Heart left ventricle (tissue), 13 donors: ENCODE results near the gene CFAP251.

Experiments used
- CTCF ChIP-seq, 12 donors: fragments of 200-600 bp; sonication (generic) in 4 of 12; IDR thresholded peaks; one replicate each; pipeline versions ENCODE4 v1.5.0 to v1.8.0; 2018 to 2022; ENCODE audit warnings: antibody characterized with exemption in 12 of 12, mild to moderate bottlenecking in 5 of 12
- POLR2A ChIP-seq, 2 donors: fragments of 450-650 bp; IDR thresholded peaks; one replicate each; pipeline ENCODE4 v1.6.1; 2017; ENCODE audit warnings: antibody characterized with exemption in 2 of 2, mild to moderate bottlenecking in 2 of 2, moderate library complexity in 2 of 2
- donor health status: ischemic (EF 13 %, LVEDD 7.1; RV severe dilation, severe dysfunction).
- donor health status: DM: no; HTN: yes; CAD: no.
- donor health status: DM: no; HTN: no; CAD: no.
- donor health status: ischemic (EF 25% LVEDD 6.9; RV normal size, moderate dysfunction).
- donor health status: ischemic (EF 25% LVEDD 5.7; RV mildly dilated, moderate dysfunction).
- donor health status: ischemic (EF 35%, LVEDD 5.7; RV mildly dilated, moderate dysfunction).
- donor health status: nonischemic (EF 11% LVEDD 7.7; RV severe dilation, severe dysfunction).
- donor health status: DM: yes; HTN: yes; CAD: no.
- donor health status: PGD.
- donor health status: ischemic (EF 29% LVEDD 5.4; RV normal size, mild dysfunction).
- donor health status: nonischemic (EF 23%, LVEDD 6.1; RV moderate dilation, normal function).

- TF ChIP-seq CTCF (IDR thresholded peaks at IDR 0.05): no peak
- no peak for TF ChIP-seq POLR2A (IDR thresholded peaks at IDR 0.05)
Measured at GRCh38 chr12:122001466-122002209, 83.2 kb downstream of the CFAP251 start.
